Fibroblast of villous mesenchyme (primary cell): Measurements from ENCODE around the gene CAVIN4. TPM values are rescaled to one million over a fixed set of nuclear protein-coding genes. Genes with fewer than 3 reads are reported as not detected.

ENCODE experiments used
- DNase-seq: peaks from one replicate; pipeline ENCODE4 v3.0.0-alpha.2; 2010; ENCODE audit warnings: low read depth
- H3K4me3 ChIP-seq: 2 replicates; pipeline ENCODE4 v1.5.1; 2011; ENCODE audit warnings: low read depth, mild to moderate bottlenecking, low read length
- total RNA-seq: library from RNA; depleted of rRNA; stranded (reverse); fragments of >200 nt; gene quantifications from 2 replicates; pipeline ENCODE4 v1.2.3, GENCODE V29; 2012
- TF ChIP-seq, protein P1 (sequence below): IDR thresholded peaks from 2 replicates; pipeline ENCODE4 v1.5.1; 2012; ENCODE audit warnings: low read depth, mild to moderate bottlenecking, low read length; ENCODE audit not compliant: insufficient read depth

CAVIN4 gene
- total RNA-seq, 1 donor: 1.3 TPM

DNA sequence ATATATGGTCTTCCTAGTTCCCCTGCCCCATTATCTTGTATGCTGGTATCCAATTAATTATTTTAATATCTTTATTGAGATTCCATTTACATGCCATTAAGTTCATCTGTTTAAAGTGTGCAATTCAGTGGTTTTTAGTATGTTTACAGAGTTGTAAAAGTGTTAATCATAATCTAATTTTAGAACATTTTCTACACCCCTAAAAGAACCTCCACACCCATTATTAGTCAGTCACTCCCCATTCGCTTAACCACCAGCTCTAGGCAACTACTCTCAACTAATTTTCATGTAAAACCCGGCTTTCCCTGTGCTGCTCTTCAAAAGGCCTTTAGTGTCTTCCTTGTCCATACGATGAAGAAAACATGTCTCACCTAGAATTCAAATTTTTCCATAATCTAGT, 20.8 kb upstream of the CAVIN4 start:
- TF ChIP-seq, protein P1, sequence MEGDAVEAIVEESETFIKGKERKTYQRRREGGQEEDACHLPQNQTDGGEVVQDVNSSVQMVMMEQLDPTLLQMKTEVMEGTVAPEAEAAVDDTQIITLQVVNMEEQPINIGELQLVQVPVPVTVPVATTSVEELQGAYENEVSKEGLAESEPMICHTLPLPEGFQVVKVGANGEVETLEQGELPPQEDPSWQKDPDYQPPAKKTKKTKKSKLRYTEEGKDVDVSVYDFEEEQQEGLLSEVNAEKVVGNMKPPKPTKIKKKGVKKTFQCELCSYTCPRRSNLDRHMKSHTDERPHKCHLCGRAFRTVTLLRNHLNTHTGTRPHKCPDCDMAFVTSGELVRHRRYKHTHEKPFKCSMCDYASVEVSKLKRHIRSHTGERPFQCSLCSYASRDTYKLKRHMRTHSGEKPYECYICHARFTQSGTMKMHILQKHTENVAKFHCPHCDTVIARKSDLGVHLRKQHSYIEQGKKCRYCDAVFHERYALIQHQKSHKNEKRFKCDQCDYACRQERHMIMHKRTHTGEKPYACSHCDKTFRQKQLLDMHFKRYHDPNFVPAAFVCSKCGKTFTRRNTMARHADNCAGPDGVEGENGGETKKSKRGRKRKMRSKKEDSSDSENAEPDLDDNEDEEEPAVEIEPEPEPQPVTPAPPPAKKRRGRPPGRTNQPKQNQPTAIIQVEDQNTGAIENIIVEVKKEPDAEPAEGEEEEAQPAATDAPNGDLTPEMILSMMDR: no peak
- no peak for DNase-seq

DNA sequence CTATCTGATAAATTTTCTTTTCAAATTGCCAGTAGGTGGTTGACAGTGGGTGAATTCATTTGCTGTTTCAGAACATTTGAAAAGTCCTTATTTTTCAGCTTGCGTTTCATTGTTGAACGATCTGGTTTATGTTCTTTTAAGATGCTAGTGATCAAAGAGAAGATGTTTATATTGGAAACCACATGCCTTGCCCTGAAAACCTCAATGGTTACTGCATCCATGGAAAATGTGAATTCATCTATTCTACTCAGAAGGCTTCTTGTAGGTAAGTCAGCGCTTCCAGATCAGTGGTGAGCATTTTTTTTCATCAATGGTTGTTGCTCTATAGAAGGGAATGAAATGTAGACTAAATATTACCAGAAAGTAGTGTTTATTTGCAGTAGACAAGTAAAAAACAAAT, 16.6 kb upstream of the CAVIN4 start:
- TF ChIP-seq, protein P1: no peak
- no peak for DNase-seq
- no peak overlapping the region for H3K4me3 ChIP-seq

More for the DNA sequence above, 20.8 kb upstream of the CAVIN4 start:
- H3K4me3 ChIP-seq: no peak overlapping the region

DNA sequence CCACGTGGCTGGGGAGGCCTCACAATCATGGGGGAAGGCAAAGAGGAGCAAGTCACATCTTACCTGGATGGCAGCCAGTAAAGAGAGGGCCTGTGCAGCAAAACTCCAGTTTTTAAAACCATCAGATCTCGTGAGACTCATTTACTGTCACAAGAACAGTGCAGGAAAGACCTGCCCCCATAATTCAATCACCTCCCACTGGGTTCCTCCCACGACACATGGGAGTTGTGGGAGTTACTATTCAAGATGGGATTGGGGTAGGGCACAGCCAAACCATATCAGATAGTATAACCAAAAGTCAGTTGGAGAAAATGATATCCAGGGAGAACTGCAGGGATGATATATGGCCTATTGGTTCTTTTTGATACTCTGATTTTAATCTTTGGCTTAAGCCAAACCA, 10.0 kb upstream of the CAVIN4 start:
- TF ChIP-seq, protein P1: no peak
- DNase-seq: no peak
- H3K4me3 ChIP-seq: no peak overlapping the region

DNA sequence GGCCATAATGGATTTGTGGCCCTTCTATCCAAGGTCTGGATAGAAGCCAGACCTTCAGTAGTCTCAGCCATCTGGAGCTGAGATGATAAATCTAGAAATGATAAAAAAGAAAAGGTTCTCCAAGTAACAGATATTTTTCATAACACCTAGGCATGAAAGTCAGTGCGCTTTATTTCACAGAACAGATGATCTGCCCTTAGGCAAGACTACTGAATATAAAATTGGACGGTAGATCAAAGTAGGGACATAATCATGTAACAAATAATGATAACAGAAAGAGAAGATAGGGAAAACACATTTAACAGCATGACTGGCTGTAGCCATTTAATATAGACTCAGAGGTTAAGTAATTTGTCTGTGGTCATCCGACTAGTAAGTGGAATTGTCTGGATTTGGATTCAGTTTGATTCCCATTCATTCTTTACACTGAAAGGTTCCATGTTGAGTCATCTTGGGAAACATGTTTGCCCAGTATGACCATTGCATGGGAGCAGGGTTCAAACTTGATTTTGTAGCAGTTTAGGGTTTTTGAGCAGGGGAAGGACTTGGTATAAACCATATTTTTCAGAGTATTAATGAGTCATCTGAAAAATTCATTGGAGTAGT, 4.1 kb upstream of the CAVIN4 start:
- no peak overlapping the region for H3K4me3 ChIP-seq
- DNase-seq: no peak
- TF ChIP-seq, protein P1: no peak

DNA sequence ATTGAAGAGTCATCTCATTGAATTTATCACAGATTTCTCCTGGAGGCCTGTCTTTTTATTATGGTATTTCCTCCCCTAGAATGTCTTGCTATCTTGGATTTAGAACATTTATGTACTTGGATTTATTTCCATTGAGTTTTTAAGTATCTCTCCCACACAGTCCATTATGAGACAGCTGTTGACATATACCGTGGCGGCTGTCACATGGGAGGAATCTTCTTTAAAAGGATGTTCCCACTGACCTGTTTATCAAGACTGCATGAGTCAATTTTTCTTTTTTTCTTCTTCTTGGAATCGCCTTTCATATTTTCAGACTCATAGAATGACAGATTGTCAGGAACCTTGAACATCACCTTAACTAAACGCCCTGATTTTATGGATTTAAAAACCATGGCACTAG, 2.9 kb upstream of the CAVIN4 start:
- no peak overlapping the region for H3K4me3 ChIP-seq
- TF ChIP-seq, protein P1: no peak
- no peak for DNase-seq

DNA sequence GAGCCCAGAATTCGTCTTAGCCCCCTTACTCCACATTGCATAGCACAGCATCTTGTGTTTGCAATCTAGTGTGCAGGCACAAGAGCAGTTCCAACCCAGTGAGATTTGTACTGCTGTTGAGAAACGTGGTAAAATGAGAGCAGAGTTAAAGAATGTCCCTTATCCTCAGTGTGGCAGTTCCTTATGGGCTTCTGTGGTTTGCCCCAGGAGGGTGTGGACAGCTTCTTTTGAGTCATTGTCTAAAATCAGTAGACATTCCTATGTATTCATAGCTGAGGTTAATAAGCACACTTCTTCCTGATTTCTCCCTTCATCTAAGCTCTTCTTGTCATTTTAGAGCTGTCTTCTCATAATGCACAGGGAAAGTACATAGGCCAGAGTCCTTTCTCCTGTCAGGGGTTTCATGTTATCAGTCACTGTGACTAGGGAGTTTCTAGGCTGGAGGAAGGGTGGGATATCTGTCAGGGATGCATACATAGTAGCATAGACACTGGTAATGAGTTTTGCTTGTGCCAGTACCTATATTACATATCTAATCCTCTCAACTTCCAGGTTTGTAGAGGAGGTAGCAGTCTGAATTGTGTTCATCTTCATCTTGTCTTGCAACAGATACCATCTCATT, 2.0 kb upstream of the CAVIN4 start:
- TF ChIP-seq, protein P1: no peak
- DNase-seq: no peak
- H3K4me3 ChIP-seq: no peak overlapping the region

DNA sequence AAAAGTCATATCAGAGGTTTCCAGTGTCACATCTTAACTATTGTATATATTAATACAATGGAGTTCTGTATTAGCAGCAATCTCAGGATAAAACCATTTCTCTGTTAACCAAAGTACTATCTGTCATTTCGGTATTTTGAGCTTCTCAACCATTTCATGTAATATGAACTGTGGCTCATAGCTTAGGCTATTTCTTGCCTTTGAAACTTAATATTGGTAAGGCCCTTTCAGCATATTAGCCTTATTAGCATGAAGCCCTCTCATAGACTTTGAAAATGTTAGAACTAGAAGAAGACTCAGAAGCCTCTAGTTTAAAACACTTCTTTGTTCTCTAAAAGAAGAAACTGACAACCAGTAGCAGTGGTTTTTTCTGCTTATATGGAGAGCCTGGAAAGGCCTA, 731 bp downstream of the CAVIN4 start:
- no peak overlapping the region for H3K4me3 ChIP-seq
- DNase-seq: no peak
- TF ChIP-seq, protein P1: no peak
